ENCODE data around the gene HMOX2. TPM values are rescaled to one million over a fixed set of nuclear protein-coding genes. Genes with fewer than 3 reads are reported as not detected.

Gene HMOX2
- total and polyA plus RNA-seq, 2 of the 13 experiments (the other 11 are each of a cell fraction or from before 2014, with no cell fraction given), result 60.3 to 70.4 TPM

GRCh38 chr16:4511441-4512082, 35.4 kb downstream of the HMOX2 start (continued):
- TF ChIP-seq HOXA3 (CRISPR knock-in tag; IDR thresholded peaks at IDR 0.05), result 0 out of 2 replicates have a peak, but pooled peaks have one; percentile 12
- TF ChIP-seq, protein P1, sequence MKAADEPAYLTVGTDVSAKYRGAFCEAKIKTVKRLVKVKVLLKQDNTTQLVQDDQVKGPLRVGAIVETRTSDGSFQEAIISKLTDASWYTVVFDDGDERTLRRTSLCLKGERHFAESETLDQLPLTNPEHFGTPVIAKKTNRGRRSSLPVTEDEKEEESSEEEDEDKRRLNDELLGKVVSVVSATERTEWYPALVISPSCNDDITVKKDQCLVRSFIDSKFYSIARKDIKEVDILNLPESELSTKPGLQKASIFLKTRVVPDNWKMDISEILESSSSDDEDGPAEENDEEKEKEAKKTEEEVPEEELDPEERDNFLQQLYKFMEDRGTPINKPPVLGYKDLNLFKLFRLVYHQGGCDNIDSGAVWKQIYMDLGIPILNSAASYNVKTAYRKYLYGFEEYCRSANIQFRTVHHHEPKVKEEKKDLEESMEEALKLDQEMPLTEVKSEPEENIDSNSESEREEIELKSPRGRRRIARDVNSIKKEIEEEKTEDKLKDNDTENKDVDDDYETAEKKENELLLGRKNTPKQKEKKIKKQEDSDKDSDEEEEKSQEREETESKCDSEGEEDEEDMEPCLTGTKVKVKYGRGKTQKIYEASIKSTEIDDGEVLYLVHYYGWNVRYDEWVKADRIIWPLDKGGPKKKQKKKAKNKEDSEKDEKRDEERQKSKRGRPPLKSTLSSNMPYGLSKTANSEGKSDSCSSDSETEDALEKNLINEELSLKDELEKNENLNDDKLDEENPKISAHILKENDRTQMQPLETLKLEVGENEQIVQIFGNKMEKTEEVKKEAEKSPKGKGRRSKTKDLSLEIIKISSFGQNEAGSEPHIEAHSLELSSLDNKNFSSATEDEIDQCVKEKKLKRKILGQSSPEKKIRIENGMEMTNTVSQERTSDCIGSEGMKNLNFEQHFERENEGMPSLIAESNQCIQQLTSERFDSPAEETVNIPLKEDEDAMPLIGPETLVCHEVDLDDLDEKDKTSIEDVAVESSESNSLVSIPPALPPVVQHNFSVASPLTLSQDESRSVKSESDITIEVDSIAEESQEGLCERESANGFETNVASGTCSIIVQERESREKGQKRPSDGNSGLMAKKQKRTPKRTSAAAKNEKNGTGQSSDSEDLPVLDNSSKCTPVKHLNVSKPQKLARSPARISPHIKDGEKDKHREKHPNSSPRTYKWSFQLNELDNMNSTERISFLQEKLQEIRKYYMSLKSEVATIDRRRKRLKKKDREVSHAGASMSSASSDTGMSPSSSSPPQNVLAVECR (CRISPR knock-in tag; IDR thresholded peaks at IDR 0.05; ENCODE audit: borderline replicate concordance), result peak; percentile 20; the same call in 1 of the 2 replicates
- no peak for TF ChIP-seq ZNF589 (CRISPR knock-in tag; conservative IDR thresholded peaks at IDR 0.05)
- no peak for TF ChIP-seq ZNF17 (CRISPR knock-in tag; IDR thresholded peaks at IDR 0.05)
- peak; percentile 63 for TF ChIP-seq SMC3 (IDR thresholded peaks at IDR 0.05; ENCODE audit: low read length)
- no peak for TF ChIP-seq DRAP1 (CRISPR knock-in tag; IDR thresholded peaks at IDR 0.05)
- no peak for TF ChIP-seq ZFP91 (CRISPR knock-in tag; IDR thresholded peaks at IDR 0.05; ENCODE audit: borderline replicate concordance)
- TF ChIP-seq MXD3 (CRISPR knock-in tag; IDR thresholded peaks at IDR 0.05), result no peak
- no peak for TF ChIP-seq NFKB2 (CRISPR knock-in tag; IDR thresholded peaks at IDR 0.05; ENCODE audit: borderline replicate concordance)
- TF ChIP-seq ZNF891 (CRISPR knock-in tag; IDR thresholded peaks at IDR 0.05), result no peak
- no peak for TF ChIP-seq ZNF510 (CRISPR knock-in tag; IDR thresholded peaks at IDR 0.05; ENCODE audit: low read depth)
- TF ChIP-seq GTF2F1 (IDR thresholded peaks at IDR 0.05; ENCODE audit: low read length), result no peak
- TF ChIP-seq, protein P2, sequence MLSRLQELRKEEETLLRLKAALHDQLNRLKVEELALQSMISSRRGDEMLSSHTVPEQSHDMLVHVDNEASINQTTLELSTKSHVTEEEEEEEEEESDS (CRISPR knock-in tag; IDR thresholded peaks at IDR 0.05; ENCODE audit: borderline replicate concordance), result no peak
- no peak for TF ChIP-seq NFE2 (CRISPR knock-in tag; IDR thresholded peaks at IDR 0.05)
- TF ChIP-seq, protein P3, sequence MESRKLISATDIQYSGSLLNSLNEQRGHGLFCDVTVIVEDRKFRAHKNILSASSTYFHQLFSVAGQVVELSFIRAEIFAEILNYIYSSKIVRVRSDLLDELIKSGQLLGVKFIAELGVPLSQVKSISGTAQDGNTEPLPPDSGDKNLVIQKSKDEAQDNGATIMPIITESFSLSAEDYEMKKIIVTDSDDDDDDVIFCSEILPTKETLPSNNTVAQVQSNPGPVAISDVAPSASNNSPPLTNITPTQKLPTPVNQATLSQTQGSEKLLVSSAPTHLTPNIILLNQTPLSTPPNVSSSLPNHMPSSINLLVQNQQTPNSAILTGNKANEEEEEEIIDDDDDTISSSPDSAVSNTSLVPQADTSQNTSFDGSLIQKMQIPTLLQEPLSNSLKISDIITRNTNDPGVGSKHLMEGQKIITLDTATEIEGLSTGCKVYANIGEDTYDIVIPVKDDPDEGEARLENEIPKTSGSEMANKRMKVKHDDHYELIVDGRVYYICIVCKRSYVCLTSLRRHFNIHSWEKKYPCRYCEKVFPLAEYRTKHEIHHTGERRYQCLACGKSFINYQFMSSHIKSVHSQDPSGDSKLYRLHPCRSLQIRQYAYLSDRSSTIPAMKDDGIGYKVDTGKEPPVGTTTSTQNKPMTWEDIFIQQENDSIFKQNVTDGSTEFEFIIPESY (CRISPR knock-in tag; IDR thresholded peaks at IDR 0.05), result peak; percentile 98
